B cell (primary cell): ENCODE measurements around the gene WDFY4. TPM values are rescaled to one million over a fixed set of nuclear protein-coding genes. Genes with fewer than 3 reads are reported as not detected.

Source experiments
- ATAC-seq: fragments of 200-7000 bp; cut with Tn5 transposase; one replicate; pipeline ENCODE4 v1.10.0; 2021; ENCODE audit warnings: low read depth, mild to moderate bottlenecking, moderate number of reproducible peaks, moderate library complexity
- CTCF ChIA-PET: fragments of 350-600 bp; sonication (Branson Sonifier 250); formaldehyde crosslinking; loops from one replicate; lab custom pipeline; 2021; ENCODE audit warnings: antibody characterized with exemption, inconsistent platforms; lab: Charles Lee
- POLR2A ChIA-PET: fragments of 350-600 bp; sonication (Branson Sonifier 250); formaldehyde crosslinking; loops from one replicate; lab custom pipeline; 2021; ENCODE audit warnings: antibody characterized with exemption; lab: Charles Lee
- DNase-seq: peaks from one replicate; pipeline ENCODE4 v3.0.0; 2013
- H2AFZ ChIP-seq: 2 replicates; pipeline ENCODE4 v1.6.1; 2012; ENCODE audit warnings: mild to moderate bottlenecking, low read depth, low read length; ENCODE audit not compliant: insufficient read depth, poor library complexity, severe bottlenecking
- H3K27ac ChIP-seq, 2 donors: 1 replicate in 1 of 2; 2 replicates in 1 of 2; pipeline ENCODE4 v1.5.1; 2012 to 2013; ENCODE audit warnings: low read length in 2 of 2, mild to moderate bottlenecking in 2 of 2, moderate library complexity in 1 of 2
- H3K27me3 ChIP-seq, 4 experiments: fragments of 200-600 bp in 1 of 4; sonication (generic) in 1 of 4; replicated peaks in 1 of 4; 1 replicate in 2 of 4; 2 replicates in 2 of 4; pipeline versions ENCODE4 v1.6.1 to v1.7.0; 2013 to 2016; ENCODE audit warnings: low read length in 3 of 4, mild to moderate bottlenecking in 2 of 4, mixed read lengths in 1 of 4, moderate library complexity in 1 of 4; ENCODE audit not compliant: insufficient read depth in 4 of 4, control insufficient read depth in 3 of 4; ENCODE audit errors: control extremely low read depth in 1 of 4
- H3K36me3 ChIP-seq, 2 experiments: replicated peaks in 1 of 2; 1 replicate in 1 of 2; 2 replicates in 1 of 2; pipeline versions ENCODE4 v1.6.1 to v1.7.1; 2013; ENCODE audit warnings: low read length in 1 of 2; ENCODE audit not compliant: insufficient read depth in 2 of 2, control insufficient read depth in 1 of 2; ENCODE audit errors: control extremely low read depth in 1 of 2, extremely low read depth in 1 of 2
- H3K4me1 ChIP-seq, 2 donors: fragments of 200-600 bp in 1 of 2; sonication (generic) in 1 of 2; 1 replicate in 1 of 2; 2 replicates in 1 of 2; pipeline versions ENCODE4 v1.5.1 to v1.6.1; 2013 to 2017; ENCODE audit warnings: low read length in 2 of 2; ENCODE audit not compliant: control insufficient read depth in 2 of 2, insufficient read depth in 2 of 2
- H3K4me2 ChIP-seq: replicated peaks from 2 replicates; pipeline ENCODE3; 2012; ENCODE audit warnings: mild to moderate bottlenecking, low read depth, low read length; ENCODE audit not compliant: poor library complexity, severe bottlenecking
- H3K4me3 ChIP-seq, 5 experiments: fragments of 200-600 bp in 1 of 5; sonication (generic) in 1 of 5; 1 replicate in 3 of 5; 2 replicates in 2 of 5; pipeline versions ENCODE4 v1.5.1 to v1.7.0; 2011 to 2016; ENCODE audit warnings: low read length in 4 of 5, mild to moderate bottlenecking in 4 of 5, low read depth in 2 of 5, control low read depth in 1 of 5, moderate library complexity in 1 of 5; ENCODE audit not compliant: insufficient read depth in 1 of 5; ENCODE audit errors: control extremely low read depth in 1 of 5, extremely low read depth in 1 of 5
- H3K79me2 ChIP-seq: fragments of 200-600 bp; sonication (generic); one replicate; pipeline ENCODE4 v1.6.0; 2016; ENCODE audit warnings: low read length; ENCODE audit not compliant: control insufficient read depth, insufficient read depth
- H3K9ac ChIP-seq: fragments of 200-600 bp; sonication (generic); 2 replicates; pipeline ENCODE4 v1.6.1; 2017; ENCODE audit warnings: mild to moderate bottlenecking, low read length, moderate library complexity
- H3K9me3 ChIP-seq, 3 donors: one replicate each; pipeline versions ENCODE4 v1.6.1 to v1.7.1; 2013; ENCODE audit warnings: low read length in 2 of 3; ENCODE audit not compliant: control insufficient read depth in 2 of 3, insufficient read depth in 1 of 3; ENCODE audit errors: control extremely low read depth in 1 of 3
- H4K20me1 ChIP-seq: 2 replicates; pipeline ENCODE4 v1.6.0; 2012; ENCODE audit warnings: mild to moderate bottlenecking, low read length; ENCODE audit not compliant: insufficient read depth, control insufficient read depth, poor library complexity, severe bottlenecking
- H3K27ac Mint-ChIP-seq: one replicate; pipeline ENCODE4 v1.8.0; 2021; ENCODE audit warnings: mixed read lengths
- H3K27me3 Mint-ChIP-seq: one replicate; pipeline ENCODE4 v1.8.0; 2021; ENCODE audit warnings: mixed read lengths
- H3K4me1 Mint-ChIP-seq: one replicate; pipeline ENCODE4 v1.8.0; 2021; ENCODE audit warnings: mixed read lengths
- H3K4me3 Mint-ChIP-seq: one replicate; pipeline ENCODE4 v1.8.0; 2021; ENCODE audit warnings: mixed read lengths
- H3K9me3 Mint-ChIP-seq: one replicate; pipeline ENCODE4 v1.8.0; 2022; ENCODE audit warnings: mixed read lengths; ENCODE audit not compliant: insufficient read depth
- EZH2 ChIP-seq: IDR thresholded peaks from 2 replicates; pipeline ENCODE4 v1.6.1; 2012; ENCODE audit warnings: borderline replicate concordance, low read depth, mild to moderate bottlenecking, moderate library complexity, low read length; ENCODE audit not compliant: insufficient read depth, poor library complexity, severe bottlenecking
- WGBS: methylation state at CpG from one replicate; pipeline ENCODE4 v1.1.5; 2013; ENCODE audit warnings: missing lambda C conversion rate; ENCODE audit not compliant: insufficient coverage; 5-methylcytosine and 5-hydroxymethylcytosine counted together
- intact Hi-C: fragments of 100-400 bp; cut with micrococcal nuclease; formaldehyde crosslinking; loops from one replicate; pipeline ENCODE4 v1.10.0; 2022
- polyA plus RNA-seq: library from polyadenylated mRNA; depleted of rRNA; stranded (reverse); fragments of >200 nt; gene quantifications from 2 replicates; pipeline ENCODE4 v1.2.3, GENCODE V29; 2012
- total RNA-seq, 2 donors: library from RNA; stranded (reverse); fragments of 120-200 nt in 1 of 2; gene quantifications; 1 replicate in 1 of 2; 2 replicates in 1 of 2; pipeline versions ENCODE4 v1.2.3 to v1.2.4, GENCODE V29; 2013 to 2022
- TF ChIP-seq, protein P1 (sequence below): fragments of 200-600 bp; IDR thresholded peaks from one replicate; pipeline ENCODE4 v1.8.0; 2022; ENCODE audit warnings: antibody characterized with exemption, mild to moderate bottlenecking

WDFY4 gene
- total and polyA plus RNA-seq, 2 donors (not counting 1 experiment from before 2014, with no cell fraction given) = 262 to 560 TPM

DNA sequence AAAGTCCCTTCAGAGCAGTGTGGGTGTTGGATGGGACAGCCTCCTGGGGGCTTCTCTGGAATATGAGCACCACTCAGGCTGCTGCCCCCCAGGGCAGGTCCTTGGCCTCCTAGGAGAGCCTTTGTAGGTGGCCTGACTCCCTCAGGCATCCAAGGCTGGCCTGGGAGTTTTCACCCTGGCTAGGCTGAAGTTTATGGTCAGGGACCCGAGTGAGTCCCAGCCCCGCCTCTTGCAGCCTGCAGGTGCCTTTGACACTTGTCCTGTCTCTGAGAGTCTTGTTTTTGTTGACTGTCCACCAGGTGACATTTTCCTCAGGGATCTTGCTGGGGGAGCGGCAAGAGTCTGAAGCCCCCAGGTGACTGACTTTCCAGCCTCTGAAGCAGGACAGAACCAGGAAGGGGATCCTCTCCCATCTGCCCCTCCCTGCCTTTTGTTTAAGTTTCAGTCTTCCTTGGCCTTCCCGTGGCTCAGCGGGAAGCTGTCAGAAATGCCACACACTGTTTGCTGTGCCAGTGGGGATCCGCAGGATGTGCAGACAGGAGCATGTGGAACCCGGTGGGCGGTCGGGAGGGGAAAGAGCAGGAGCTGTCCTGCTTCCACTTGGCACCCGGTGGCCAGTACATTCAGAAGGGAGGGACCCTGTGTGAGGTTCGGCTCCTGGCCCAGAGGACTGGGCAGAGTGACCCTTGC lies 195.5 kb downstream of the WDFY4 start:
- DNase-seq = no peak
- ATAC-seq = no peak
- H3K9me3 ChIP-seq = peaks cover 0 to 6% (median 0%) of the 10 kb centered on the region in 3 donors
- ChIA-PET POLR2A (no interaction called here), CTCF (no interaction called here)
- whole genome bisulfite sequencing = 95% methylated on average over 11 of the region's 11 CpGs
- intact Hi-C loops = no loop called here
- no peak overlapping the region for H3K4me2 ChIP-seq
- no peak overlapping the region for H3K4me3 ChIP-seq
- TF ChIP-seq, protein P1, sequence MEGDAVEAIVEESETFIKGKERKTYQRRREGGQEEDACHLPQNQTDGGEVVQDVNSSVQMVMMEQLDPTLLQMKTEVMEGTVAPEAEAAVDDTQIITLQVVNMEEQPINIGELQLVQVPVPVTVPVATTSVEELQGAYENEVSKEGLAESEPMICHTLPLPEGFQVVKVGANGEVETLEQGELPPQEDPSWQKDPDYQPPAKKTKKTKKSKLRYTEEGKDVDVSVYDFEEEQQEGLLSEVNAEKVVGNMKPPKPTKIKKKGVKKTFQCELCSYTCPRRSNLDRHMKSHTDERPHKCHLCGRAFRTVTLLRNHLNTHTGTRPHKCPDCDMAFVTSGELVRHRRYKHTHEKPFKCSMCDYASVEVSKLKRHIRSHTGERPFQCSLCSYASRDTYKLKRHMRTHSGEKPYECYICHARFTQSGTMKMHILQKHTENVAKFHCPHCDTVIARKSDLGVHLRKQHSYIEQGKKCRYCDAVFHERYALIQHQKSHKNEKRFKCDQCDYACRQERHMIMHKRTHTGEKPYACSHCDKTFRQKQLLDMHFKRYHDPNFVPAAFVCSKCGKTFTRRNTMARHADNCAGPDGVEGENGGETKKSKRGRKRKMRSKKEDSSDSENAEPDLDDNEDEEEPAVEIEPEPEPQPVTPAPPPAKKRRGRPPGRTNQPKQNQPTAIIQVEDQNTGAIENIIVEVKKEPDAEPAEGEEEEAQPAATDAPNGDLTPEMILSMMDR = no peak
- TF ChIP-seq EZH2 = no peak
- H3K27ac Mint-ChIP-seq = no peak overlapping the region
- H3K4me1 Mint-ChIP-seq = peaks cover 3% of the 10 kb centered on the region
- H4K20me1 ChIP-seq = peaks cover 34% of the 10 kb centered on the region
- no peak overlapping the region for H3K4me3 Mint-ChIP-seq
- H3K27me3 Mint-ChIP-seq = no peaks in the 10 kb centered on the region
- no peaks in the 10 kb centered on the region for H3K27me3 ChIP-seq
- H3K9ac ChIP-seq = no peak overlapping the region
- no peak overlapping the region for H3K27ac ChIP-seq
- no peaks in the 10 kb centered on the region for H3K4me1 ChIP-seq
- H2AFZ ChIP-seq = no peak overlapping the region
- H3K79me2 ChIP-seq = peaks cover 35% of the 10 kb centered on the region
- H3K9me3 Mint-ChIP-seq = no peaks in the 10 kb centered on the region
- H3K36me3 ChIP-seq = peaks cover 1 to 97% of the 10 kb centered on the region in 2 experiments

DNA sequence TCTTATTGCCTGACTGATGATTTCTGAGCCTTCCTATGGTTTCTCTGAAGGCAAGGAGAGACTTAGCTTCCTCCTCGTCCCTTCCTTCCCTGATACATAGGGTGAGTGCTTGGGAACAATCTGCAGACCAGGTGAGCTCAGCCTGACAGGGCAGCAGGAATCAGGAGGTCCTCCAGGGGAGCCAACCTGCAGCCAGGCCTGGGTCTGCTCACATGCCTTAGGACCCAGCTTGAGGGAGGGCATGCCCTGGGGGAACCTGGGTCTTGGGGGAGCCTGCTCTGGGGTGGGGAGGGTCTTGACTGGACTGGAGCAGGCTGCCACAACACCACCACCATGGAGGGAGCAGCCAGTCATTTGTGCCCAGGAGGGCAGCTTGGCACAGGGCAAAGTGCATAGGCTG lies 197.3 kb downstream of the WDFY4 start:
- no peak overlapping the region for H3K9ac ChIP-seq
- TF ChIP-seq, protein P1 = no peak
- TF ChIP-seq EZH2 = no peak
- no peak for DNase-seq
- Mint-ChIP-seq H3K27ac (peak overlapping the region; percentile 10), H3K4me1 (peaks cover 3% of the 10 kb centered on the region), H3K9me3 (no peaks in the 10 kb centered on the region), H3K4me3 (no peak overlapping the region), H3K27me3 (no peaks in the 10 kb centered on the region)
- intact Hi-C loops = no loop called here
- H4K20me1 ChIP-seq = peaks cover 26% of the 10 kb centered on the region
- CTCF ChIA-PET = no interaction called here
- no peaks in the 10 kb centered on the region for H3K4me1 ChIP-seq
- H3K4me3 ChIP-seq = no peak overlapping the region
- H3K9me3 ChIP-seq = peaks cover 0 to 6% (median 0%) of the 10 kb centered on the region in 3 donors
- no peak overlapping the region for H3K4me2 ChIP-seq
- no peaks in the 10 kb centered on the region for H3K27me3 ChIP-seq
- WGBS = no CpG with 5 or more reads among the region's 1 CpG
- H2AFZ ChIP-seq = no peak overlapping the region
- H3K36me3 ChIP-seq = peaks cover 1 to 93% of the 10 kb centered on the region in 2 experiments
- H3K79me2 ChIP-seq = peaks cover 27% of the 10 kb centered on the region
- H3K27ac ChIP-seq = no peak overlapping the region
- no peak for ATAC-seq
- POLR2A ChIA-PET = no interaction called here
